H1 (cell line): ENCODE results near the gene TBC1D22A. TPM values are rescaled to one million over a fixed set of nuclear protein-coding genes. Genes with fewer than 3 reads are reported as not detected.
A peak's percentile ranks its signal among the peaks of the same experiment; 100 is the strongest.

Source experiments
- CTCF ChIA-PET: fragments of 300-600 bp; sonication (Branson Sonifier 250); formaldehyde crosslinking; loops from one replicate; lab custom pipeline; 2021; ENCODE audit not compliant: partially characterized antibody; lab: Charles Lee
- POLR2A ChIA-PET: fragments of 300-600 bp; sonication (Branson Sonifier 250); formaldehyde crosslinking; loops from one replicate; lab custom pipeline; 2021; ENCODE audit warnings: inconsistent platforms; ENCODE audit not compliant: partially characterized antibody; lab: Charles Lee
- DNase-seq, 2 experiments: peaks; one replicate each; pipeline versions ENCODE4 v3.0.0 to v3.0.0-alpha.2; 2010 to 2022; ENCODE audit warnings: low spot score in 2 of 2, low read depth in 1 of 2, mixed read lengths in 1 of 2
- FAIRE-seq: peaks from 2 replicates; lab custom pipeline; 2011; peaks lifted over from hg19 to GRCh38; lab: Jason Lieb, UNC
- H2AFZ ChIP-seq: 2 replicates; pipeline ENCODE4 v1.8.1; 2012; ENCODE audit warnings: low read length, inconsistent platforms
- H2AK5ac ChIP-seq: 2 replicates; pipeline ENCODE4 v1.6.1; 2013; ENCODE audit warnings: low read depth, low read length
- H2BK120ac ChIP-seq: replicated peaks from 2 replicates; pipeline ENCODE3; 2013; ENCODE audit warnings: low read depth, low read length, inconsistent platforms
- H2BK12ac ChIP-seq: 2 replicates; pipeline ENCODE4 v1.6.1; 2013; ENCODE audit warnings: low read depth, low read length
- H2BK15ac ChIP-seq: 2 replicates; pipeline ENCODE4 v1.6.1; 2013; ENCODE audit warnings: low read length
- H2BK20ac ChIP-seq: 2 replicates; pipeline ENCODE4 v1.6.1; 2013; ENCODE audit warnings: low read length
- H2BK5ac ChIP-seq: 2 replicates; pipeline ENCODE4 v1.6.1; 2013; ENCODE audit warnings: low read depth, low read length
- H3K14ac ChIP-seq: 2 replicates; pipeline ENCODE4 v1.6.1; 2013; ENCODE audit warnings: inconsistent platforms; ENCODE audit not compliant: insufficient read length
- H3K18ac ChIP-seq: 2 replicates; pipeline ENCODE4 v1.6.1; 2013; ENCODE audit warnings: low read length; ENCODE audit errors: extremely low read depth
- H3K23ac ChIP-seq: 2 replicates; pipeline ENCODE4 v1.6.1; 2013; ENCODE audit warnings: inconsistent platforms; ENCODE audit not compliant: insufficient read length
- H3K23me2 ChIP-seq: 2 replicates; pipeline ENCODE4 v1.6.1; 2013; ENCODE audit warnings: low read depth, low read length
- H3K27ac ChIP-seq: 2 replicates; pipeline ENCODE4 v1.6.1; 2011; ENCODE audit warnings: low read depth, low read length, inconsistent platforms
- H3K27me3 ChIP-seq, 4 experiments: replicated peaks in 1 of 4; 1 replicate in 1 of 4; 2 replicates in 3 of 4; pipeline versions ENCODE4 v1.6.1 to v1.8.1; 2011 to 2013; ENCODE audit warnings: low read length in 3 of 4, mild to moderate bottlenecking in 3 of 4, inconsistent platforms in 2 of 4, mixed read lengths in 2 of 4, moderate library complexity in 1 of 4; ENCODE audit not compliant: control insufficient read depth in 3 of 4, insufficient read depth in 3 of 4; ENCODE audit errors: extremely low read depth in 1 of 4
- H3K36me3 ChIP-seq, 4 experiments: 2 replicates each; pipeline versions ENCODE4 v1.6.1 to v1.8.1; 2011 to 2013; ENCODE audit warnings: mild to moderate bottlenecking in 4 of 4, low read length in 3 of 4, moderate library complexity in 2 of 4, control low read depth in 1 of 4, inconsistent platforms in 1 of 4; ENCODE audit not compliant: insufficient read depth in 4 of 4, control insufficient read depth in 2 of 4
- H3K4ac ChIP-seq: replicated peaks from 2 replicates; pipeline ENCODE3; 2013; ENCODE audit warnings: low read length, low read depth, mixed read lengths, inconsistent platforms; ENCODE audit not compliant: insufficient read length
- H3K4me1 ChIP-seq, 4 experiments: replicated peaks in 1 of 4; 1 replicate in 1 of 4; 2 replicates in 3 of 4; pipeline versions ENCODE4 v1.6.1 to v1.8.1; 2011 to 2013; ENCODE audit warnings: low read length in 3 of 4, inconsistent platforms in 2 of 4, mixed read lengths in 1 of 4; ENCODE audit not compliant: insufficient read depth in 4 of 4, control insufficient read depth in 3 of 4
- H3K4me2 ChIP-seq, 2 experiments: 2 replicates each; pipeline versions ENCODE4 v1.6.1 to v1.8.1; 2011 to 2013; ENCODE audit warnings: low read depth in 2 of 2, low read length in 2 of 2, control low read depth in 1 of 2, inconsistent platforms in 1 of 2, mild to moderate bottlenecking in 1 of 2; ENCODE audit not compliant: insufficient read depth in 1 of 2
- H3K4me3 ChIP-seq, 4 experiments: fragments of 200-600, 300-600 bp in 1 of 4; sonication (generic), shearing (Covaris generic), sonication (Bioruptor Twin) in 1 of 4; 2 replicates each; pipeline versions ENCODE4 v1.5.1 to v1.8.1; 2011 to 2016; ENCODE audit warnings: low read length in 4 of 4, low read depth in 3 of 4, control low read depth in 2 of 4, inconsistent platforms in 2 of 4, mild to moderate bottlenecking in 2 of 4, mixed read lengths in 1 of 4, moderate library complexity in 1 of 4; ENCODE audit not compliant: insufficient read depth in 2 of 4; ENCODE audit errors: extremely low read depth in 1 of 4
- H3K56ac ChIP-seq: replicated peaks from 2 replicates; pipeline ENCODE3; 2013; ENCODE audit warnings: low read depth, mild to moderate bottlenecking, mixed read lengths, low read length, inconsistent platforms; ENCODE audit not compliant: insufficient read length
- H3K79me1 ChIP-seq: 2 replicates; pipeline ENCODE4 v1.6.1; 2013; ENCODE audit warnings: low read depth, low read length, control low read depth
- H3K79me2 ChIP-seq, 2 experiments: 2 replicates each; pipeline versions ENCODE4 v1.6.1 to v1.8.1; 2012 to 2013; ENCODE audit warnings: low read length in 2 of 2, mild to moderate bottlenecking in 2 of 2, inconsistent platforms in 1 of 2; ENCODE audit not compliant: insufficient read depth in 2 of 2, control insufficient read depth in 1 of 2
- H3K9ac ChIP-seq, 4 experiments: replicated peaks in 1 of 4; 1 replicate in 1 of 4; 2 replicates in 3 of 4; pipeline versions ENCODE4 v1.6.1 to v1.8.1; 2011 to 2013; ENCODE audit warnings: low read depth in 3 of 4, low read length in 3 of 4, control low read depth in 2 of 4, mild to moderate bottlenecking in 2 of 4, moderate library complexity in 2 of 4, inconsistent platforms in 1 of 4; ENCODE audit errors: extremely low read depth in 1 of 4
- H3K9me3 ChIP-seq, 2 experiments: 2 replicates each; pipeline versions ENCODE4 v1.6.1 to v1.8.1; 2012 to 2013; ENCODE audit warnings: mild to moderate bottlenecking in 2 of 2, moderate library complexity in 2 of 2, control low read depth in 1 of 2, inconsistent platforms in 1 of 2, low read depth in 1 of 2, low read length in 1 of 2, mixed read lengths in 1 of 2; ENCODE audit not compliant: insufficient read depth in 2 of 2
- H4K20me1 ChIP-seq, 2 experiments: replicated peaks in 1 of 2; 2 replicates each; pipeline versions ENCODE3 to v1.8.1; 2011 to 2013; ENCODE audit warnings: inconsistent platforms in 2 of 2, low read length in 2 of 2, mild to moderate bottlenecking in 1 of 2; ENCODE audit not compliant: insufficient read depth in 2 of 2, control insufficient read depth in 1 of 2
- H4K5ac ChIP-seq: 2 replicates; pipeline ENCODE4 v1.6.1; 2013; ENCODE audit warnings: low read length, low read depth, mixed read lengths, inconsistent platforms; ENCODE audit not compliant: insufficient read length
- H4K8ac ChIP-seq: 2 replicates; pipeline ENCODE4 v1.8.0; 2013; ENCODE audit warnings: mild to moderate bottlenecking, moderate library complexity, low read length, inconsistent platforms; ENCODE audit not compliant: insufficient read depth; ENCODE audit errors: extremely low read depth
- H4K91ac ChIP-seq: replicated peaks from 2 replicates; pipeline ENCODE3; 2013; ENCODE audit warnings: low read length, mixed read lengths, inconsistent platforms; ENCODE audit not compliant: insufficient read length
- BACH1 ChIP-seq: IDR thresholded peaks from 2 replicates; pipeline ENCODE4 v1.6.1; 2012; ENCODE audit warnings: low read length, improper control_type of control experiment
- CHD1 ChIP-seq: IDR thresholded peaks from 2 replicates; pipeline ENCODE4 v1.6.1; 2012; ENCODE audit warnings: low read depth, low read length, improper control_type of control experiment
- CTBP2 ChIP-seq: IDR thresholded peaks from 2 replicates; pipeline ENCODE4 v1.7.0; 2011; ENCODE audit warnings: borderline replicate concordance, mild to moderate bottlenecking, moderate library complexity, mixed read lengths, low read length; ENCODE audit not compliant: insufficient read depth, insufficient read length
- EP300 ChIP-seq, 2 experiments: IDR thresholded peaks; 1 replicate in 1 of 2; 2 replicates in 1 of 2; pipeline ENCODE4 v1.6.1; 2011 to 2012; ENCODE audit warnings: low read depth in 2 of 2, low read length in 2 of 2, mild to moderate bottlenecking in 2 of 2, borderline replicate concordance in 1 of 2, inconsistent platforms in 1 of 2, moderate library complexity in 1 of 2
- EZH2 ChIP-seq: fragments of 200-600 bp; sonication (generic); IDR thresholded peaks from 2 replicates; pipeline ENCODE4 v1.7.1; 2012; ENCODE audit warnings: low read depth, mild to moderate bottlenecking, moderate library complexity, low read length, inconsistent platforms; ENCODE audit not compliant: severe bottlenecking
- HDAC2 ChIP-seq, 2 experiments: fragments of 300-600 bp in 1 of 2; sonication (generic) in 1 of 2; IDR thresholded peaks; 2 replicates each; pipeline ENCODE4 v1.6.1; 2011 to 2012; ENCODE audit warnings: low read depth in 2 of 2, low read length in 2 of 2, mild to moderate bottlenecking in 2 of 2, moderate library complexity in 2 of 2, borderline replicate concordance in 1 of 2, inconsistent platforms in 1 of 2
- JUN ChIP-seq: IDR thresholded peaks from 2 replicates; pipeline ENCODE4 v1.6.1; 2011; ENCODE audit warnings: low read depth, mild to moderate bottlenecking, improper control_type of control experiment, low read length
- POLR2A ChIP-seq, 2 experiments: IDR thresholded peaks; 1 replicate in 1 of 2; 2 replicates in 1 of 2; pipeline ENCODE4 v1.6.1; 2011; ENCODE audit warnings: low read depth in 2 of 2, low read length in 2 of 2, mild to moderate bottlenecking in 2 of 2; ENCODE audit errors: control extremely low read depth in 1 of 2
- POU5F1 ChIP-seq: IDR thresholded peaks from 2 replicates; pipeline ENCODE4 v1.6.1; 2011; ENCODE audit warnings: low read depth, mild to moderate bottlenecking, low read length, moderate library complexity
- RFX5 ChIP-seq: IDR thresholded peaks from 2 replicates; pipeline ENCODE4 v1.6.1; 2011; ENCODE audit warnings: low read depth, low read length, improper control_type of control experiment, borderline replicate concordance
- SUZ12 ChIP-seq: fragments of 200-600 bp; sonication (generic); IDR thresholded peaks from 2 replicates; pipeline ENCODE4 v1.6.1; 2012; ENCODE audit warnings: mild to moderate bottlenecking, inconsistent platforms, low read length, moderate library complexity, mixed read lengths
- TBP ChIP-seq: IDR thresholded peaks from 2 replicates; pipeline ENCODE4 v1.6.1; 2011; ENCODE audit warnings: low read depth, low read length, improper control_type of control experiment
- USF2 ChIP-seq: IDR thresholded peaks from 2 replicates; pipeline ENCODE4 v1.6.1; 2011; ENCODE audit warnings: low read length, improper control_type of control experiment
- WGBS, 2 experiments: shearing (Covaris generic) in 1 of 2; methylation state at CpG; one replicate each; pipeline versions ENCODE4 v1.1.6 to v1.1.7; 2013 to 2015; ENCODE audit warnings: low lambda C conversion rate in 2 of 2, mixed read lengths in 2 of 2, inconsistent platforms in 1 of 2, low coverage in 1 of 2, missing lambda C conversion rate in 1 of 2; ENCODE audit not compliant: insufficient replicate concordance in 2 of 2, insufficient coverage in 1 of 2, insufficient read length in 1 of 2; ENCODE audit errors: extremely low coverage in 1 of 2, missing lambda C conversion rate in 1 of 2; 5-methylcytosine and 5-hydroxymethylcytosine counted together
- polyA plus RNA-seq, 7 experiments: library from polyadenylated mRNA; depleted of rRNA in 3 of 7; stranded (reverse) in 5 of 7; unstranded in 2 of 7; fragments of >200 nt in 5 of 7; fragments of 200-250 nt in 2 of 7; gene quantifications; 1 replicate in 5 of 7; 2 replicates in 1 of 7; 4 replicates in 1 of 7; pipeline versions ENCODE4 v1.2.1 to v1.2.3, GENCODE V29; 2011 to 2013; ENCODE audit warnings: missing spikeins in 2 of 7, mixed read lengths in 2 of 7
- total RNA-seq: library from RNA; stranded (reverse); fragmentation: NEBNext Ultra II Directional; extraction: Animal tissue kit (Norgen Biotek cat#: 25700); gene quantifications from 2 replicates; pipeline ENCODE4 v1.2.1, GENCODE V29; 2021

TBC1D22A gene
- total and polyA plus RNA-seq, 2 of the 8 experiments (the other 6 are each of a cell fraction or from before 2014, with no cell fraction given), result 11.9 to 18.4 TPM

GRCh38 chr22:47158457-47158856 lies 396.0 kb downstream of the TBC1D22A start:
- Histone ChIP-seq H4K8ac (no peak overlapping the region), H3K27ac (no peak overlapping the region), H2BK120ac (no peak overlapping the region), H2BK5ac (no peak overlapping the region; the same call in 1 of the 2 replicates), H3K4me2 (no peak overlapping the region), H2AK5ac (peak overlapping the region; percentile 96; the same call in 1 of the 2 replicates), H3K23me2 (peaks cover 10% of the 10 kb centered on the region; the same call in 1 of the 2 replicates), H3K4ac (no peak overlapping the region), H2BK20ac (no peak overlapping the region), H2BK12ac (0 out of 2 replicates have a peak overlapping the region, but pooled peaks have one; percentile 90), H3K56ac (no peak overlapping the region), H3K9ac (no peak overlapping the region), H3K79me2 (peaks cover 0 to 5% of the 10 kb centered on the region in 2 experiments; a peak in 1 of 4 replicates), H3K4me1 (no peaks in the 10 kb centered on the region; a peak in 1 of 7 replicates), H3K36me3 (peaks cover 0 to 11% (median 3%) of the 10 kb centered on the region in 4 experiments; a peak in 2 of 8 replicates), H2BK15ac (no peak overlapping the region), H2AFZ (no peak overlapping the region), H4K20me1 (peaks cover 4 to 15% of the 10 kb centered on the region in 2 experiments), H3K79me1 (peaks cover 3% of the 10 kb centered on the region), H3K23ac (no peak overlapping the region), H3K14ac (no peak overlapping the region), H3K9me3 (no peaks in the 10 kb centered on the region), H3K18ac (no peak overlapping the region), H4K5ac (no peak overlapping the region), H3K27me3 (no peaks in the 10 kb centered on the region), H4K91ac (no peak overlapping the region), H3K4me3 (no peak overlapping the region)
- ChIA-PET CTCF (no interaction called here), POLR2A (no interaction called here)
- FAIRE-seq, result no peak
- DNase-seq, result no peak
- 74% methylated on average over 11 of the region's 11 CpGs; no CpG with 5 or more reads in 1 of the 2 experiments for WGBS, 2 experiments
- TF ChIP-seq POLR2A (IDR thresholded peaks at IDR 0.05; ENCODE audit: control extremely low read depth in 1 of 2, low read depth in 2 of 2, low read length in 2 of 2) (no peak), CHD1 (no peak), EP300 (IDR thresholded peaks at IDR 0.05; ENCODE audit: borderline replicate concordance in 1 of 2, low read depth in 2 of 2, low read length in 2 of 2) (no peak), SUZ12 (no peak), POU5F1 (no peak), TBP (no peak), HDAC2 (IDR thresholded peaks at IDR 0.05; ENCODE audit: borderline replicate concordance in 1 of 2, low read depth in 2 of 2, low read length in 2 of 2) (no peak), JUN (no peak), BACH1 (no peak), RFX5 (no peak), CTBP2 (no peak), USF2 (no peak), EZH2 (no peak)
